ENCODE data around the gene TRIM40. TPM values are rescaled to one million over a fixed set of nuclear protein-coding genes. Genes with fewer than 3 reads are reported as not detected.

Gene TRIM40
- polyA plus RNA-seq, 3 donors, result 0.07 to 0.10 TPM; not detected in 1

Other genes starting within 250 kb of the TRIM40 start
- gene HLA-A, start 193.6 kb upstream of the TRIM40 start, polyA plus RNA-seq (ENCODE audit: insufficient read length in 3 of 3), result 100 to 1,000 TPM; 177 to 196 (median 179) TPM
- gene POLR1H, start 74.9 kb upstream of the TRIM40 start, polyA plus RNA-seq (ENCODE audit: insufficient read length in 3 of 3), result 10 to 100 TPM; 37.9 to 42.1 (median 39.1) TPM
- 10 to 100 TPM; 60.5 to 63.7 (median 62.6) TPM for gene PPP1R11, start 68.9 kb upstream of the TRIM40 start, polyA plus RNA-seq (ENCODE audit: insufficient read length in 3 of 3)
- 1 to 10 TPM; 1.0 to 1.8 (median 1.1) TPM for gene RNF39, start 60.4 kb upstream of the TRIM40 start, polyA plus RNA-seq (ENCODE audit: insufficient read length in 3 of 3)
- not detected for gene TRIM31, start 23.1 kb upstream of the TRIM40 start, polyA plus RNA-seq (ENCODE audit: insufficient read length in 3 of 3)
- under 1 TPM; 0.28 to 0.52 (median 0.44) TPM for gene TRIM10, start 25.1 kb downstream of the TRIM40 start, polyA plus RNA-seq (ENCODE audit: insufficient read length in 3 of 3)
- gene TRIM15, start 27.4 kb downstream of the TRIM40 start, polyA plus RNA-seq (ENCODE audit: insufficient read length in 3 of 3), result under 1 TPM in 1 of 3 donors, not detected in 2; 0.53 TPM
- gene TRIM26, start 77.3 kb downstream of the TRIM40 start, polyA plus RNA-seq (ENCODE audit: insufficient read length in 3 of 3), result 10 to 100 TPM; 36.6 to 42.7 (median 38.9) TPM
- gene TRIM39, start 190.8 kb downstream of the TRIM40 start, polyA plus RNA-seq (ENCODE audit: insufficient read length in 3 of 3), result 10 to 100 TPM; 12.5 to 16.1 (median 14.5) TPM
- gene RPP21, start 209.0 kb downstream of the TRIM40 start, polyA plus RNA-seq (ENCODE audit: insufficient read length in 3 of 3), result 10 to 100 TPM; 32.5 to 44.0 (median 38.5) TPM